ENCODE data around the gene TNFRSF4.
A peak's percentile ranks its signal among the peaks of the same experiment; 100 is the strongest.

The TNFRSF4 gene

GRCh38 chr1:1210726-1211540 is 3.0 kb downstream of the TNFRSF4 start:
- no peak overlapping the region for H3K4me3 ChIP-seq (ENCODE audit: low read depth, low read length)
- TF ChIP-seq CTCF (IDR thresholded peaks at IDR 0.05; ENCODE audit: insufficient read depth, low read depth, low read length, missing control alignments): no peak
- no peak for DNase-seq (ENCODE audit: low read depth)

- no peak overlapping the region for H3K4me3 ChIP-seq (ENCODE audit: low read depth, low read length)
- no peak for TF ChIP-seq CTCF (IDR thresholded peaks at IDR 0.05; ENCODE audit: insufficient read depth, low read depth, low read length, missing control alignments)
- no peak for DNase-seq (ENCODE audit: low read depth)
Observed at GRCh38 chr1:1208713-1209433, 5.1 kb downstream of the TNFRSF4 start.

GRCh38 chr1:1207571-1207892 is 6.4 kb downstream of the TNFRSF4 start:
- no peak overlapping the region for H3K4me3 ChIP-seq (ENCODE audit: low read depth, low read length)
- no peak for DNase-seq (ENCODE audit: low read depth)
- no peak for TF ChIP-seq CTCF (IDR thresholded peaks at IDR 0.05; ENCODE audit: insufficient read depth, low read depth, low read length, missing control alignments)

GRCh38 chr1:1206966-1207531 is 6.9 kb downstream of the TNFRSF4 start:
- no peak for DNase-seq (ENCODE audit: low read depth)
- no peak overlapping the region for H3K4me3 ChIP-seq (ENCODE audit: low read depth, low read length)
- TF ChIP-seq CTCF (IDR thresholded peaks at IDR 0.05; ENCODE audit: insufficient read depth, low read depth, low read length, missing control alignments): no peak

GRCh38 chr1:1206376-1206965 is 7.5 kb downstream of the TNFRSF4 start, which contains the start of gene TNFRSF18:
Gene TNFRSF18 (minus strand): TSS chr1:1206592. CDS start chr1:1206571, 21 bp downstream.
- peak within 1 kb of the TSS; percentile 26; the same call in 1 of the 2 replicates for H3K4me3 ChIP-seq (ENCODE audit: low read depth, low read length)
- DNase-seq (ENCODE audit: low read depth): no peak
- no peak for TF ChIP-seq CTCF (IDR thresholded peaks at IDR 0.05; ENCODE audit: insufficient read depth, low read depth, low read length, missing control alignments)

GRCh38 chr1:1205769-1206375 is 8.1 kb downstream of the TNFRSF4 start:
- no peak for TF ChIP-seq CTCF (IDR thresholded peaks at IDR 0.05; ENCODE audit: insufficient read depth, low read depth, low read length, missing control alignments)
- DNase-seq (ENCODE audit: low read depth): no peak
- H3K4me3 ChIP-seq (ENCODE audit: low read depth, low read length): no peak overlapping the region

All from GM12865 (cell line).